Stomach (tissue), 4 donors: ENCODE measurements around the gene ACTL6B.

Experiments used
- CTCF ChIP-seq, 7 experiments: fragments of 450-650 bp in 4 of 7; fragments of 200-600 bp in 3 of 7; sonication (generic) in 3 of 7; IDR thresholded peaks; one replicate each; pipeline ENCODE4 v1.5.1; 2016 to 2019; ENCODE audit warnings: antibody characterized with exemption in 7 of 7, control low read depth in 2 of 7, mild to moderate bottlenecking in 1 of 7
- EP300 ChIP-seq: sonication (generic); formaldehyde crosslinking; IDR thresholded peaks from one replicate; pipeline ENCODE4 v1.6.1; 2017; ENCODE audit warnings: antibody characterized with exemption
- POLR2AphosphoS5 ChIP-seq, 3 donors: sonication (generic); formaldehyde crosslinking; IDR thresholded peaks; one replicate each; pipeline ENCODE4 v1.6.1; 2016; ENCODE audit warnings: antibody characterized with exemption in 3 of 3

DNA sequence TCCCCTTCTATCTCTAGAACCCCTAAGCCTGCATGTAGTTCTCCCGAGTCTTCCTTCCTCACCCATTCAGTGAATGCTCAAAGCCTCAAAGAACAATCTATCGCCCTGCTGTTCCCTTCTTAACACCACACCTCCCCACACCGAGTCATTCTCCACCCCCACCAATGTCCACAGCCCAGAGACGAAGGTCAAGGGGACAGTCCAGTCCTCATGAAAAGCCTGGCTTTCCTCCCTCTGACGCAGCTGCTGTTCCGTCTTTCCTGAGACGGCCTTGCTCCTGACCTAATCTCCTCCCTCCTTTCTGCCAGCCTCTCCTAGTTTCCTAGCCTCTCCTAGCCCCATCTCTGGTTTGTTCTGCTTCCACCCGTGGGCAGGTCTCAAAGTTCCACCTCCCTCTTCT, 34.7 kb downstream of the ACTL6B start:
- TF ChIP-seq CTCF (IDR thresholded peaks at IDR 0.05): no peak
- no peak for TF ChIP-seq POLR2AphosphoS5 (IDR thresholded peaks at IDR 0.05)
- no peak for TF ChIP-seq EP300
